HEK293 (cell line): ENCODE data around the gene MYO18B.

Experiments used
- CTCF ChIA-PET: fragments of 350-600 bp; formaldehyde crosslinking; extraction: SDS; loops from one replicate; lab custom pipeline; 2021; ENCODE audit warnings: antibody characterized with exemption; lab: Yijun Ruan, JAX
- POLR2A ChIA-PET: fragments of 300-600 bp; formaldehyde crosslinking; extraction: SDS; loops from one replicate; lab custom pipeline; 2020; ENCODE audit warnings: antibody characterized with exemption, inconsistent platforms; lab: Yijun Ruan, JAX
- H3K27ac ChIP-seq: fragments of 200-500 bp; sonication (Bioruptor generic); 2 replicates; pipeline ENCODE4 v1.5.1; 2014; ENCODE audit warnings: low read depth, low read length, control low read depth, inconsistent platforms; ENCODE audit errors: extremely low read depth
- H3K36me3 ChIP-seq, 2 experiments: fragments of 200-500 bp in 1 of 2; sonication (Bioruptor generic) in 1 of 2; 1 replicate in 1 of 2; 2 replicates in 1 of 2; pipeline ENCODE4 v1.5.1; 2014 to 2017; ENCODE audit warnings: inconsistent platforms in 2 of 2, low read length in 2 of 2; ENCODE audit not compliant: control insufficient read depth in 2 of 2, insufficient read depth in 1 of 2
- H3K4me1 ChIP-seq: fragments of 200-500 bp; sonication (Bioruptor generic); 2 replicates; pipeline ENCODE4 v1.5.1; 2014; ENCODE audit warnings: mild to moderate bottlenecking, low read length, inconsistent platforms; ENCODE audit not compliant: control insufficient read depth, insufficient read depth
- H3K4me3 ChIP-seq: 2 replicates; pipeline ENCODE4 v1.5.1; 2011; ENCODE audit warnings: low read depth, mild to moderate bottlenecking, control low read depth, low read length, moderate library complexity
- H3K9me3 ChIP-seq: fragments of 200-500 bp; sonication (Bioruptor generic); 2 replicates; pipeline ENCODE4 v1.5.1; 2014; ENCODE audit warnings: low read depth, low read length, inconsistent platforms; ENCODE audit not compliant: control insufficient read depth, insufficient read depth
- KLF10 ChIP-seq: fragments of 450-650 bp; IDR thresholded peaks from 2 replicates; pipeline ENCODE4 v1.5.1; 2018; ENCODE audit warnings: missing biosample characterization, mild to moderate bottlenecking, missing genetic modification characterization
- KLF9 ChIP-seq: fragments of 450-650 bp; formaldehyde crosslinking; IDR thresholded peaks from 2 replicates; pipeline ENCODE4 v1.5.1; 2016; ENCODE audit warnings: missing biosample characterization, missing genetic modification characterization, low read depth
- PRDM1 ChIP-seq: fragments of 450-650 bp; formaldehyde crosslinking; IDR thresholded peaks from 2 replicates; pipeline ENCODE4; 2016; ENCODE audit warnings: missing biosample characterization, missing genetic modification characterization
- TSHZ1 ChIP-seq: fragments of 450-650 bp; formaldehyde crosslinking; IDR thresholded peaks from 2 replicates; pipeline ENCODE4 v1.5.1; 2016; ENCODE audit warnings: missing biosample characterization, missing genetic modification characterization, borderline replicate concordance
- ZFHX2 ChIP-seq: fragments of 450-650 bp; formaldehyde crosslinking; conservative IDR thresholded peaks from 2 replicates; pipeline ENCODE4 v1.5.1; 2016; ENCODE audit warnings: missing biosample characterization, missing genetic modification characterization
- ZIC2 ChIP-seq: fragments of 450-650 bp; formaldehyde crosslinking; IDR thresholded peaks from 2 replicates; pipeline ENCODE4 v1.5.1; 2016; ENCODE audit warnings: missing biosample characterization, missing genetic modification characterization
- ZNF132 ChIP-seq: fragments of 450-650 bp; formaldehyde crosslinking; IDR thresholded peaks from 2 replicates; pipeline ENCODE4 v1.5.1; 2017; ENCODE audit warnings: missing biosample characterization, missing genetic modification characterization, borderline replicate concordance
- ZNF214 ChIP-seq: fragments of 450-650 bp; formaldehyde crosslinking; IDR thresholded peaks from 2 replicates; pipeline ENCODE4 v1.5.1; 2017; ENCODE audit warnings: missing biosample characterization, mild to moderate bottlenecking, missing genetic modification characterization, borderline replicate concordance
- ZNF426 ChIP-seq: fragments of 450-650 bp; formaldehyde crosslinking; IDR thresholded peaks from 2 replicates; pipeline ENCODE4 v1.5.1; 2017; ENCODE audit warnings: missing biosample characterization, missing genetic modification characterization, mild to moderate bottlenecking, inconsistent platforms, moderate library complexity
- ZNF654 ChIP-seq: fragments of 450-650 bp; formaldehyde crosslinking; IDR thresholded peaks from 2 replicates; pipeline ENCODE4 v1.5.1; 2016; ENCODE audit warnings: low read depth, missing biosample characterization, missing genetic modification characterization
- ZNF658 ChIP-seq: fragments of 450-650 bp; formaldehyde crosslinking; IDR thresholded peaks from 2 replicates; pipeline ENCODE4; 2016; ENCODE audit warnings: missing biosample characterization, missing genetic modification characterization
- ZNF692 ChIP-seq: fragments of 450-650 bp; formaldehyde crosslinking; IDR thresholded peaks from 2 replicates; pipeline ENCODE4 v1.5.1; 2016; ENCODE audit warnings: missing biosample characterization, missing genetic modification characterization
- ZXDB ChIP-seq: fragments of 450-650 bp; formaldehyde crosslinking; IDR thresholded peaks from 2 replicates; pipeline ENCODE4 v1.5.1; 2016; ENCODE audit warnings: missing biosample characterization, missing genetic modification characterization
- TF ChIP-seq, protein P1 (sequence below): fragments of 450-650 bp; formaldehyde crosslinking; IDR thresholded peaks from 2 replicates; pipeline ENCODE4 v1.5.1; 2016; ENCODE audit warnings: missing biosample characterization, missing genetic modification characterization
- TF ChIP-seq, protein P2 (sequence below): fragments of 450-650 bp; formaldehyde crosslinking; IDR thresholded peaks from 2 replicates; pipeline ENCODE4 v1.5.1; 2017; ENCODE audit warnings: missing biosample characterization, missing genetic modification characterization

The MYO18B gene

GRCh38 chr22:25777411-25777810 is 35.4 kb downstream of the MYO18B start:
- ChIA-PET CTCF (interaction anchor here (0.6 to 1.6 kb wide), 6 partner anchors 10 to 553 kb away, joined by 3 to 7 read pairs (median 4); no protein-coding TSS in a partner anchor), POLR2A (no interaction called here)
- Histone ChIP-seq H3K9me3 (no peaks in the 10 kb centered on the region), H3K36me3 (no peaks in the 10 kb centered on the region)
- TF ChIP-seq ZNF692 (tag by site-specific recombination) (no peak), ZNF132 (tag by site-specific recombination) (no peak), PRDM1 (no peak), KLF9 (tag by site-specific recombination) (no peak), ZFHX2 (tag by site-specific recombination) (no peak), ZNF658 (no peak), ZNF214 (tag by site-specific recombination) (no peak)
- TF ChIP-seq, all 188 proteins: peak for 0
- Histone ChIP-seq H3K4me3 (no peak overlapping the region), H3K4me1 (no peaks in the 10 kb centered on the region), H3K27ac (no peak overlapping the region)

DNA sequence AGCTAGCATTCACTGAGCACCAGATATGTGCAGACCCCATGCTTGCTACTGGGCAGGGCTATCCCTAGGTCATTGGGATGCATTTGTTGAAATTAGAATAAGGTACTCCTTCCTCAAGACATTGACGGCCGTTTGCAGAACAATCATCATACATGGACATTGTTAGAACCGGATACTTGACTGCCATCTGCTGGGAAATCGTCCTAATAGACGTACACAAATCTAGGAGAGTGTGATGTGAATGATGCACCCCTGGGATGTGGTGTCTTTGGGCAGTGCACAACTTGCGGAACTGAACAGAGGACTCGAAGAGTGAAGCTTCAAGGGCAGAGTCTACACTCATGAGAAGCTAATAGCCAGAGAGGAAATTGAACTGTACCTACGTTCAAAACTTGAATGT is 35.9 kb downstream of the MYO18B start:
- Histone ChIP-seq H3K4me3 (no peak overlapping the region), H3K36me3 (no peaks in the 10 kb centered on the region), H3K4me1 (no peaks in the 10 kb centered on the region), H3K9me3 (no peaks in the 10 kb centered on the region), H3K27ac (no peak overlapping the region)
- CTCF ChIA-PET, result interaction anchor here (0.6 to 1.6 kb wide), 8 partner anchors 10 to 553 kb away, joined by 3 to 7 read pairs (median 3); no protein-coding TSS in a partner anchor
- POLR2A ChIA-PET, result no interaction called here
- TF ChIP-seq ZIC2 (tag by site-specific recombination), result no peak
- TF ChIP-seq, protein P1, sequence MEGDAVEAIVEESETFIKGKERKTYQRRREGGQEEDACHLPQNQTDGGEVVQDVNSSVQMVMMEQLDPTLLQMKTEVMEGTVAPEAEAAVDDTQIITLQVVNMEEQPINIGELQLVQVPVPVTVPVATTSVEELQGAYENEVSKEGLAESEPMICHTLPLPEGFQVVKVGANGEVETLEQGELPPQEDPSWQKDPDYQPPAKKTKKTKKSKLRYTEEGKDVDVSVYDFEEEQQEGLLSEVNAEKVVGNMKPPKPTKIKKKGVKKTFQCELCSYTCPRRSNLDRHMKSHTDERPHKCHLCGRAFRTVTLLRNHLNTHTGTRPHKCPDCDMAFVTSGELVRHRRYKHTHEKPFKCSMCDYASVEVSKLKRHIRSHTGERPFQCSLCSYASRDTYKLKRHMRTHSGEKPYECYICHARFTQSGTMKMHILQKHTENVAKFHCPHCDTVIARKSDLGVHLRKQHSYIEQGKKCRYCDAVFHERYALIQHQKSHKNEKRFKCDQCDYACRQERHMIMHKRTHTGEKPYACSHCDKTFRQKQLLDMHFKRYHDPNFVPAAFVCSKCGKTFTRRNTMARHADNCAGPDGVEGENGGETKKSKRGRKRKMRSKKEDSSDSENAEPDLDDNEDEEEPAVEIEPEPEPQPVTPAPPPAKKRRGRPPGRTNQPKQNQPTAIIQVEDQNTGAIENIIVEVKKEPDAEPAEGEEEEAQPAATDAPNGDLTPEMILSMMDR (tag by site-specific recombination), result peak; percentile 36; the same call in 1 of the 2 replicates
- no peak for TF ChIP-seq ZNF426 (tag by site-specific recombination)
- TF ChIP-seq KLF10 (tag by site-specific recombination), result no peak
- TF ChIP-seq TSHZ1 (tag by site-specific recombination), result no peak
- TF ChIP-seq ZXDB (tag by site-specific recombination), result no peak
- TF ChIP-seq KLF9 (tag by site-specific recombination), result no peak
- TF ChIP-seq, protein P2, sequence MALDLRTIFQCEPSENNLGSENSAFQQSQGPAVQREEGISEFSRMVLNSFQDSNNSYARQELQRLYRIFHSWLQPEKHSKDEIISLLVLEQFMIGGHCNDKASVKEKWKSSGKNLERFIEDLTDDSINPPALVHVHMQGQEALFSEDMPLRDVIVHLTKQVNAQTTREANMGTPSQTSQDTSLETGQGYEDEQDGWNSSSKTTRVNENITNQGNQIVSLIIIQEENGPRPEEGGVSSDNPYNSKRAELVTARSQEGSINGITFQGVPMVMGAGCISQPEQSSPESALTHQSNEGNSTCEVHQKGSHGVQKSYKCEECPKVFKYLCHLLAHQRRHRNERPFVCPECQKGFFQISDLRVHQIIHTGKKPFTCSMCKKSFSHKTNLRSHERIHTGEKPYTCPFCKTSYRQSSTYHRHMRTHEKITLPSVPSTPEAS (tag by site-specific recombination), result no peak
- peak; percentile 49; the same call in 1 of the 2 replicates for TF ChIP-seq ZNF654 (tag by site-specific recombination)
